GM19023 (cell line): Measurements from ENCODE around the gene GRIP1.

Experiments used
- ATAC-seq: cut with Tn5 transposase; IDR thresholded peaks from one replicate; pipeline ENCODE4 v1.9.1; 2021; ENCODE audit warnings: mild to moderate bottlenecking, moderate library complexity; ENCODE audit not compliant: unreplicated experiment

GRIP1 gene

DNA sequence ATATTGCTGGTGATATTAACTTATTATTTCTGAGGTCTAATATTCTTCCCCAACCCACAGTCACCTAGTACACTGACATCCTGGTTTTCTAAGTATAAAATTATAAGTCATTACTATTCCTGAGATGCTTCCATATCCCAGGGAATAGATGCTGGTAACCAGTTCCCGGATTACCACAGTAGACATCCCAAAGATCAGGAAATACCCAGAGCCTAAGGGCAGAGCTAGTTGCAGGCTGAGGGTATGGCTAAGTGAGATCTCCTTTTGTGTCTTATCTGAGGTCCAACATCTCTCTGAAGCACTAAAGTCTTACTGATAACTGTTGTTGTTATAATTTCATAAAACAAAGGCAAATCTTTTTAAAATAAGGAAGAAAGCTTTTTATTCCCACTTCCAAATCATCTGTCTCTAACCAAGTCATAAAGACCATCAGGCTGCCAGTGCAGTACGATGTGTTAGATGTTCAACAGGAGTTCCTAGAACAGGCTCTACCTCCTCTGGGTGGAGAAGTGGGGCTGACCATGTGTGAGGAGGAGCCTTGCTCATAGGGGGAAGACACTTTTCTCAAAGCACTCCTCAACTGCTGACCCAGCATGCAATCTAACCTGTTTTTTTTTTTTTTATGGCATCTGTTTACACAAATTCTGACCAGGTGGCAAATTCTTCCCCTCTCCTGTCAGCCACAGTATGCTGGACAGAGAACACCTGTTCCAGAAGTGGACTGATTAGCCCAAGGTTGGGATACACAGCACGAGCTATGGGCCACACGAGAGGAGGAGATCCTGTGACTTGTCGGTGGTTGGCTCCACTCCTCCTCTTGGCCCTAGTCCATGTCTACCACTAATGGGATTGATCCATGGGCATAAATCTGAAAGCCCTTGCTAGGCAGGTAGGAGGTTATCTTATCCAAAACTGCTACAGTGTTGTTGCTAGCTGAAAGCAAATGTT lies 16.1 kb upstream of the GRIP1 start:
- no peak for ATAC-seq

DNA sequence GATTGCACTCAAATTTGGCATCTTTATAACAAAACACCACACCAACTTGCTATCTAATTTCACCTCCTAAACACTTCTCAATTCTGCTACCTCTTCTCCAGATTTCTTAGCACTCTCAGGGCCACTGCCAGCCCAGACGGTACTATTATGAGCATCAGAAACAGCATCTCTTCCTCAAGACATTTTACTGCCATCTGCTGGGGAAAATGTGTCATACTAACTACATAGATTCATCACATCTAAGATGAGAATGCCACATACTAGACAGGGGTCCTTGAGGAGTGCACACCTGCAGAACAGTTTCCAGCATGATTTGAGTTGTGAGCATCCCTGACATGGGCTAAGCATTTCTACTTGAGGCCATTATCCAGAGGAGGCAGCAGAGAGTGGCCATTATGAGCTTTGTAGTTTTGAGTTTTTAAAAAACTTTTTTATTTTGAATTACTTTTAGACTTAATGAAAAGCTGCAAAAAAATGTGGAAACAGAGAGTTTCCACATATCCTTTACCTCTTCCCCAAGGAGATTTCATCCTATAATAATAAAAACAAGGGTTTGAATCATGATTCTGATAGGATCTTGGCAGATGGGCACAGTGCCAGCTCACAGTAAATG lies 15.1 kb upstream of the GRIP1 start:
- no peak for ATAC-seq

DNA sequence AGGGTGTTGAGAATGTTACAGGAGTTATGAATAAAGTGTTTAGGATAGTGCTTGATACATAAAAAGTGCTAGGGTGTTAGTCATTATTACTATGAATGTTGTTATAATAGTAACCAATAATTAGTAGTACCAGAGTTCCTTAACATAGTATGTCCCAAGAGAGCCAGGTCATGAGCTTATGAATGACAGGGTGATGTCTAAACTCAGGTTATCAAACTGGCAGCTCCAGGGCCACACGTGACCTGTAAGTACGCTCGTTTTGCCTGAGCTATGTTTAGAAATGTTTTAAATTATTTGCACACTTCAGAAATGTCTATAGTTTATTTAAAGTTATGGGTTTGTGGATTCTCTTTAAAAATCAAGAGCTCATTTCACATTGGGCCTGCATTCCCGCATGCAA lies 14.1 kb upstream of the GRIP1 start:
- ATAC-seq: no peak

DNA sequence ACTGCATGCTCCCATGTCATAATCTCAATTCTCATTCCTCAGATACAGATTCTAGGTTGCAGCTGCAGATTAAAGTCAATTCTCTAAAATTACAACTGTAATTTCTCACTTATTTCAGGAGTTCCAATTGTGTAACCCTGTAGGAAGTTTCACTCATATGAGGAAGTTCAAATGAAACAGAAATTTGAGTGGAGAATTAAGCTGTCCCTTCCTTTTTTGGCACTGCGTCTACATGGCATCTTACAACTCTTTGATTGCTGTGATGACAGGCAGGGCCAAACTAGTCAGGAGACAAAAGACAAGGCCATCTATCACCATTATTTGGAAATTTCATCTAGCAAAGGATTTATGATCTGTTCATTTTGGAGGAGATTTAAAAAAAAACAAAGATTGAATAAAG lies 13.3 kb upstream of the GRIP1 start:
- ATAC-seq: no peak

DNA sequence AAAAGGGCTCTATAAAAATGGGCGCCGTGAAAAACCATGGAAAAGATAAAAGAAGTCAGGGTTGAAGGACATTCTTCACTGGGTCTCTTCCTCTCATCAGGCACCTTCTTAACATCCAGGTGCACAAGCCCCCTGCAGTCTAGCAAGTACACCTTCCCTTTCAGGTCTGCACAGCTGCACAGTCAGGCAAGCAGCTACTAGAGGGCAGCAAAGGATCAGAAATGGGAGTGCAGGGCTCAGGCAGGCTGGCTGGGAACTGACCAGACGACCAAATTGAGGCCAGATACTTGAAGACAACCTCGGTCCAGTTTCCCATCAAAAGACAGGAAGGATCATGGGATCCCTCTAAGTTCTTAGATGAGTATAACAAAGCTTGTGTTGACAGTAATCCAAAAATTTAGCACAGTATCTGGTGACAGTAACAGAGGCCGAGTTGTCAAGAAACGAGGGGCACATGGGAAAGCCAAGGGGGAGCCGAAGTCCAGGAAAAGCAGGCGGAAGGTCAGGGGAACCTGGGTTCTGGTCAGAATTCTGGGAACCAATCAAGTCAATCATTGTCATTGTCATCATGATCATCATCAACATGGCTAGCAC lies 10.1 kb upstream of the GRIP1 start:
- peak; percentile 73 for ATAC-seq

DNA sequence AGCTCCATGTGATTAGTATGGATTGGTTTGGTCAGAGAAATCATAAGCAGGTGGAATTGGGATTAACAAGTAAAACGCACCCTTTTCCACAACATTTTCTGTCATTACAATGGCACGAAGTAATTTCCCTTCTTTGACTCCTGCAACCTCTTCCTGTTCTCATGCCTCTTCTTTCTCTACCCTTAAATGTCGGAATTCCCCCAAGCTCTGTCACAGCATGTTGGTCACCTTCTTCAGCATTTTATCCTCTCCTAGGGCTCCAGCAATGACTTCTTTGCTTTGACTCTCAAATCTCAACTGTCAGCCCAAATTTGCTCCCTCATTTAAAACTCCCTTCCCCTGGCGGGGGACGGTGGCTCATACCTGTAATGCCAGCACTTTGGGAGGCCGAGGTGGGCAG lies 5.3 kb upstream of the GRIP1 start:
- no peak for ATAC-seq

DNA sequence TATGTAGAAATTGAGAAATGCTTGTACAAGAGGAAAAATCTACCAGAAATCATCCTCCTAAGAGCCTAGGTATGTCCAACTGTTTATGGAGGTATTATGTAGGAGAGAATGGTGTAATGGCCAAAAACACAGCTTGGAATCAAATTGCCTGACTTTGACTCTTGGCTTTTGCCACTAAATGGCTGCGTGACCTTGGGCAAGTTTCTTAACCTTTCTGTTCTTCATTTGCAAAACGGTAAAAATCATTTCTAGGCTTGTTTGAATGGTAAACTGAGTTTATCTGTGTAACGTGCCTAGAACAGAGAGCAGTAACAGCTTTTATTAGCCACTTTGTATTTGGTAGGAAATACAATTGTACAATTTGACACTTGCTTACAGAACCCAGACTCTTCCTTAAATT lies 4.9 kb upstream of the GRIP1 start:
- ATAC-seq: no peak

DNA sequence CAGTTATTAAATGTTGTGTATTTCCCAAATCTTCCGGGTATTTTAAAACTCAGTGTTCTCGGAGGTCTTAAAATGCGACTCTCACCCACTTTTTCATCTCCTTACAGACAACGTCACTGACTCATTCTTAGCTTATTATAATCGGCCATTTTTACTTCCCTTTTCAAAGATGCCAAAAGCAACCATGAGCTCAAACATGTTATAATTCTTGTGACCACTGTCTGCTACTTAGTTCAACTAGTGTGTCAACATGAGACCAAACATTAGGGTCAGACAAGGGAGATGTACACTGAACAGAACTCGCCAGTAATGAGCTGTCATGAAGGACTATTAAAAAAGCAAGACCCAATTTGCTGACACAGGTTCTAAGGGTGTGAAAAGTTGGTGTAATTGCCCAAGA lies 4.2 kb upstream of the GRIP1 start:
- no peak for ATAC-seq

DNA sequence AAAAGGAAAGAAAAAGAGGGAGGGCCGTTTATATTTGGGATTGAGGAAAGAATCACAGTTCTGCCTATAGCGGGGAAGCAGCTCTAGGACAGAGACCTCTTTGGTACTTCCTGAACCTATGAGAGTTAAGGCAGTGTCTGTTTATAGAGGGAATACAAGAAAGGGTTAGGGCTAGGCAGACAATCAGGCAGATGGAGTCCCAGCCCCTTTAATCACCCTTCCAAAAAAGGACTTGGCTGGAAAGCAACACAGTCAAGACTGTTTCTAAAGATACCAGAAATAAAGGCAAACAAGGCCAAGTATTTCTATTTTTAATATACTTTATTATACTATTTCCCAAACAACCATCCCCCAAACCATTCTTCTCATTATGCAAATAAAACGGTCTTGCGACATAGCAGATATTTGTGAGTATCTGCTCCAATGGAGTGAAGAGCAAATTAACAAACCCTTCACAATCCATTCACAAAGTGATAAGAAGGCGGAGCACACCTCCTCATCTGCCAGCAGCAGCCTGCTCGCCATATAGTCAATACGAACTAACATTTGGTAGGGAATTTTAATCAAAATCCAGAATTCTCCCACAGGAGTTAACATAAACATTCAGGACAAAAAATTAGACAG lies 697 bp upstream of the GRIP1 start:
- ATAC-seq: no peak

DNA sequence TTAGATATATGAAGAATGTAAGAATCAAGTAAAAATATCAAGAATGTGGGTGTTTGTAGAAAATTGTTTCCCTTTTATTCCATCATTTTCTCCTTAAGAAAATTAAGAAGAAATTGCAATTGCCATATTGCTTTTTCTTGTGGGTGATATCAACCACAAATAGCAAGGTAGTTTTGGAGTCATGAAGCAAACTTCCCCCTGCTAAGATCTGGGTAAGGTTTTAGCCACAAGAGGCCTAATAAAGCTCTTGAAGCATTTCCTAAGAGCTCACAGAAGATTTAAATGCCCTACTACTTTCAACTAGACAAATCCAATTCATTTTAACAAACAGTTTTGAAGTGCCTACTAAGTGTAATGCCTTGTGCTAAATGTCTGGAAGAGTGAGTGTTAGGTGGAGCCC lies 2.6 kb downstream of the GRIP1 start:
- ATAC-seq: no peak

DNA sequence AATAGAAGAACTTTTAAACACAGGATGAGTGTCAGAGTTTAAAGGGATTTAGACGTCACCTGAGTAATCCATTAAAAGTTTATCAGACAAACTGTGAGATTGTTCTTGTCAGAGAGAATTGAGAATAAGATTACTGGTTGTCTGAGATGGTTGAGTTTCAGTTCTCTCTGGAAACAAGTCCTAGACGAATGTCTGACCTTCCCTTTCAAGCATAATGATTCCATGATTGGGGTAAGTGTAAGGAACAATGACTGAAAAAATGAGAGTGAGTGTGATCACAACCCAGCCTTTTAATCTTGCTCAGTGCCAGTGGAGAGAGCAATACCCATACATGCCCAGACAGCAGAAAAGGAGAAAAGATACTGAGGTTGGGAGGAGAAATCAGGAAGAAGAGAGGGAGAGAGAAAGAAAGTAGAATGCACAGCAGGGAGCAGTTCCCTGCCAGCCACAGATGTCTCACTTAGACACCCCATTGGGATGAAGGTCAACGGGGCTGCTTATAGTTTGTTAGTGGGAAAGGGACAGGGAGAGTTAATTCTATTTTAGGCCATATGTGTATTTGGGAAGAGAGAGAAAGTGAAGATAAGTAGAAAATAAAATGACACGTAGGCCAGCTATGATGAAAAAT lies 4.3 kb downstream of the GRIP1 start:
- ATAC-seq: no peak

DNA sequence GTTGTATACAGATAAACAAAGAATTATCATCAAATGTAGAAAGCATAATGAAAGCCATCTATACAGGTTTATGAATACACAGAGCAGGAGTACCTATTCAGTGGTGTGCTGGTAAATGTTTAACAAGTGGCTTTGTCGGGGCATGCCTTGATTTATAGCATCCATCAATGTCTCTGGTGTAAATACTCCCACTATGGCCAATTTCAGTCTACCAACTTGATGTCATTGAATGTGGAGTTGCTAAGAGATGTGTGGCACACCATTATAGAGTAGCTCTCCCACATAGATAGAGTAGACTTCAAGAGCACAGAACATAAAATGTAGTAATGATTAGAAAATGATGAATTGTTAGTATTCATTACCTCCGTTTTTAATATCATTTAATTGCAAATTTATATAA lies 9.3 kb downstream of the GRIP1 start:
- ATAC-seq: no peak

DNA sequence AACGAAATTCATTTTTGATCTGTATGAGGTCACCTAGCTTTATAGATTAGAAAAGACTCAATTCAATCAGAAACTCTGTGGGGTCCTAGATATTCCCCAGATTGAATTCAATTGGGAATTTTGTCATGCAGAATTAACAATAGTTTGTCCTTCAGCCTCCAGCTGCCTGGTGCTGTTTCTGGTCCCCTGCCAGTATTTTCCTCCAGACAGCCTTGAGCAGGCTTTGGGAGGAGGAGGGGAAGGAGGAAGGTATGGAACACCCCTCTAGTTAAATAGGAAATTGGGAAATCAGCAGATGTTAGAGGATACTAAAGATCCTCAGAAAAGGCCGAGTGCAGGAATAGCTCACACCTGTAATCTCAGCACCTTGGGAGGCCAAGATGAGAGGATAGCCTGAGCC lies 10.6 kb downstream of the GRIP1 start:
- no peak for ATAC-seq

DNA sequence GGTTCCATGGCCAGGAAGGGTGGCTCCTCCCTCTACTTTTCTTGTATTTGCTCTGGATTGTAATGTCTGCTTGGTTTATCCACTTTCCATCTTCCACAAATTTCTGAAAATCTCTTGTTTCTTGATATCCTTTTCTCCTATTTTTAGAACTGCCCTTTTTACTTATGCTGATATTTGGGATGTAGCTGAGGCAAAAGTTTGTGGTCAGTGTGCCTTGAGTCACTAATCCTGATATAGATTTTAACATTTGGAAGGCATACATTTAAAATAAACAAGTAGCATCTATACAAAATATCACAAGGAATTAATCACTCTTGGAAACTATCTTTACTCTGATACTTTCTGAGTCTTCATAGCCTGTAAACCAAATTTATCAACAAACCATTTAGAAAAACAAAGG lies 11.0 kb downstream of the GRIP1 start:
- ATAC-seq: no peak

DNA sequence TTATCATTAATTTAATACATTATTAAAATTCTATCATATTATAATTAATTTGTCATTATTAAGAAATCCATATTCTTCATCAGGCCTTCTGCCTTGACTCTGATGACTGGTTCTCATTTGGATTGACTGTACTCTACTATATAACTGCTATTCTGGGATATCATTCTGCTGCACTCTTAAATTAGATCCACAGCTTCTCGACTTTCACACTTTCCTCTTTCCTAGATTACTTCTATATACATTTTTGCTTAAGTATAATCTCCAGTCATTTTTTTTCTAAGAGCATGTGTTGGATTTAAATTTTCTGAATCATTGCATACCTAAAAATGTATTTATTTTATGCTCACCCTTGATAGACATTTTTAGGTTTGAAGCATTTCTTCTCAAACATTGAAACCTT lies 12.4 kb downstream of the GRIP1 start:
- ATAC-seq: no peak

DNA sequence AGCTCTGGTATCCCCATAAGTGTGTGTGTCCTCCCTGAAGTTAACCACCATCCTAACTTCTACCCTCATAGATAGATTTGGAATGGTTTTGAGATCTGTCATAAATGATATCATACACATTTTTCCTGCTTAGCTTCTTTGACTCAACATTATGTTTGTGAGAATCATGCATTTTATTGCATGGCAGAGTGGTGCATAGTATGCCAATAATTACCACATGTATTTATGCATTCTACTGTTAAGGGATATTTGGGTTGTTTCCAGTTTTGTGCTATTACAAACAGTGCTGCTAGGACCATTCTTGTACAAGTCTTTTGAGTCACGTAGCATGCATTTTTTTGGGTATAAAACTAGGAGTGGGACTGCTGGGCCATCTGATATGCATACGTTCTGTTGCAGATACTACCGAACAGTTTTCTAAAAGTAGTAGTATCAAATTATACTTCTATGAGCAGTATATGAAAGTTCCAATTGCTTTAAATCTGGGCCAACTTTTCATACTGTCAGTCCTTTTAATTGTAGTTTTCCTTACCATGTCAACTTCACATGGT lies 13.4 kb downstream of the GRIP1 start:
- no peak for ATAC-seq

DNA sequence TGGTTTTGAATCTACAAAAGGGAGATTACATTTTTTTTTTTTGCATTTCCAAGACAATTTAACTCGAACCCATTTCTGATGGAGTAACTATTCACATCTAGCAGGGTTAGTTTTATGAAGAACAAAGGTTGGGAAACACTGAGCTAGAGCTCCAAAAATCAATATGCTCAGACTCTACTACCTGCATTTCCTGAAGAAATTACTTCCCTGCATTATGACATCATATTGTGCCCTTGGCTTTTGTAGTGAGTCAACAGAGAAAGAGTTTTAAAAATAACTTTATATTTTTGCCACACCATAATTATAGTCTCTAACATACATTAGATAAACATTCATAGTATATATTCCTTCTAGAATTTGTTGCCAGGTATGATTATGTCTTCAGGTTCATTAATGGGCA lies 14.8 kb downstream of the GRIP1 start:
- ATAC-seq: no peak

DNA sequence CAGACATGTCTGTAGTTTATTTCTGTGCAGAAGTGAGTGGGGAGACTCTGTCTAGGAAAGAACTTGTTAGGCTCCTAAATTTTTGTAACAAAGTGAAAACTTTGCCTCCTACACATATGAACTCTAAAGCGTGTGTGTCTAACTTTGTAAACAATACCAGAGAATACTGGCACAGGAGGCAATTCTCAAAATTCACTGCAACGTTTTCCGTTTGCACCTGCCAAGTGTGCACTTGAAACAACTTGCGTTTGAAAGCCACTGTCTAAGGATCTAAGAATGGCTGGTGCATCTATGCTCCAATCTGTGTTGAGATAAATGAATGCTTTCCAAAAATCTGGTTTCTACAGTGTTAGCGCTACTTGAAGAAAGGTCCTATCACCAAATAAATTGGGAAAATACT lies 15.3 kb downstream of the GRIP1 start:
- ATAC-seq: no peak

DNA sequence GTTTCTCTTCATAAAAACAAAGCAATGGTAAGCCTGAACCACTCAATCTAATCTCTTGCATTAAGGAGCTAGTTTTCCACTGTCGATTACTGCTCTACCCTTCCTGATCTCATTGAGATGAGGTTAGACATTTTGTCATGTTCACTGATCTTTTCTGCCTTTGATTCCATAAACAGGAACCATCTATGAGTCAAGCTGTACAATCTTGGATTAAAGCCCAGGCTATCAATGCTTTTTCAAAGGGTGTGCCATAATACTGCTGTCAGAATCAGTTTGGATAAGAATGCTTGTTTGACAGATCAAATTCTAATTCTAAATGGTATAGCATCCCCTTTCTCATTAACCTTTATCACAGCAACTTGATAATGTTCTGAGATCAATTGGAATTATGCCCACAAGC lies 16.1 kb downstream of the GRIP1 start:
- ATAC-seq: no peak

DNA sequence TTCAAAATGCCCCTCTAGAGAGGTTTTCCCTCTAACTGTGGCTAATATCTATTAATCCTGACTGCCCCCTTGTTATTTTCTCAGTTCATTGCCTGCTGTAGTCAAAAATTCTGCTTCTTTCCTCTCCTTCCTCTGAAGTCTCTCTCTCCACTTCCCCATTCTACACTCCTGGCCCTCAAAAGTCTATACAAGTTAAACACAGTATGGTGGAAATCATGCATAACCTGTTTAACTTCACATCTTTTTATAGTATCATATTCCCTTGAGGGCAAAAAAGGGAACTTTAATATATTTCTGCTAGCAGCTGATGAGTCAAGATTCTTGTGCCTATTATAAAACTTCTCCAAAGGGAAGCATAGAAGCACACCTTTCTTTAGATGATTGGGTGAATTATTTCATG lies 16.7 kb downstream of the GRIP1 start:
- ATAC-seq: no peak

DNA sequence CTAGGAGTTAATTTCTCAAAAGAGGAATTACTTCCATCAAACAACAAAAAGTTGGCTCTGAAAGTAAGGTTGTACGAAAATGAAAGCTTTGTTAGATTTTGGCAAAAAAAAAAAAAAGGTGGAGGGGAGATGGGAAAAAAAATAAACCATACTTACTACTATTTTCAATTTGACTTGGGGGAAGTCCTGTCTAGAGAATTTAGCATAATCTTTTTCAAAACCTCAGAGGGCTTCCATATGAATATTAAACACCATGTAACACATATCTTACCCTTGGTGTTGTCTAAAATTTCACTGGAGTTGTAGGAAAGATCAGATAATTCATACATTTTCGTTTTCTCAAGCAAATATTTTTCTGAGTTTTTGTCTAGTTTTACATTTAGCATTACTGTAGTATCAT lies 17.5 kb downstream of the GRIP1 start:
- ATAC-seq: no peak
